ENCODE data around the gene SAFB.

DNA sequence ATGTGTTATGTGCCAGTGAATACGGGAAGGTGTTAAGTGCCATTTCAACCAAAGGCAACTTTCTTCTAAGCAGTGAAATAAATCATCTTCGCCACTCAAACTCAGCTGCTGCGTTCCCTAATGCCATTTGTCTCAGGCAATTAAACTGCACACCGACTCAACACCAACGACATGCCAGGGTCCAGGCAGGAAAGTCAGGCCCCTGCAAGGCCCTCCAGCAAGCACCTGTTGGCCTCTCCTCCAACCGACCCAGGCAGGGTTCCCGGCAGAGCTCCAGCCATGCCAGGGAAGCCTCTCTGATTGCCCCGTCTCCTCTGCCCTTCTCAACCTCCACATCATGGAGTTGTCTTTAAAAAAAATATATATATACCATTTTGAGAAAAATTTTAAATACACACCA, 22.1 kb upstream of the SAFB start:
- no peak for TF ChIP-seq EZH2 (IDR thresholded peaks at IDR 0.05; ENCODE audit: low read depth)
- TF ChIP-seq, protein P1, sequence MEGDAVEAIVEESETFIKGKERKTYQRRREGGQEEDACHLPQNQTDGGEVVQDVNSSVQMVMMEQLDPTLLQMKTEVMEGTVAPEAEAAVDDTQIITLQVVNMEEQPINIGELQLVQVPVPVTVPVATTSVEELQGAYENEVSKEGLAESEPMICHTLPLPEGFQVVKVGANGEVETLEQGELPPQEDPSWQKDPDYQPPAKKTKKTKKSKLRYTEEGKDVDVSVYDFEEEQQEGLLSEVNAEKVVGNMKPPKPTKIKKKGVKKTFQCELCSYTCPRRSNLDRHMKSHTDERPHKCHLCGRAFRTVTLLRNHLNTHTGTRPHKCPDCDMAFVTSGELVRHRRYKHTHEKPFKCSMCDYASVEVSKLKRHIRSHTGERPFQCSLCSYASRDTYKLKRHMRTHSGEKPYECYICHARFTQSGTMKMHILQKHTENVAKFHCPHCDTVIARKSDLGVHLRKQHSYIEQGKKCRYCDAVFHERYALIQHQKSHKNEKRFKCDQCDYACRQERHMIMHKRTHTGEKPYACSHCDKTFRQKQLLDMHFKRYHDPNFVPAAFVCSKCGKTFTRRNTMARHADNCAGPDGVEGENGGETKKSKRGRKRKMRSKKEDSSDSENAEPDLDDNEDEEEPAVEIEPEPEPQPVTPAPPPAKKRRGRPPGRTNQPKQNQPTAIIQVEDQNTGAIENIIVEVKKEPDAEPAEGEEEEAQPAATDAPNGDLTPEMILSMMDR (conservative IDR thresholded peaks at IDR 0.05), result no peak

Measured in PC-9 (cell line).